ENCODE results near the gene SMYD5.

The SMYD5 gene

DNA sequence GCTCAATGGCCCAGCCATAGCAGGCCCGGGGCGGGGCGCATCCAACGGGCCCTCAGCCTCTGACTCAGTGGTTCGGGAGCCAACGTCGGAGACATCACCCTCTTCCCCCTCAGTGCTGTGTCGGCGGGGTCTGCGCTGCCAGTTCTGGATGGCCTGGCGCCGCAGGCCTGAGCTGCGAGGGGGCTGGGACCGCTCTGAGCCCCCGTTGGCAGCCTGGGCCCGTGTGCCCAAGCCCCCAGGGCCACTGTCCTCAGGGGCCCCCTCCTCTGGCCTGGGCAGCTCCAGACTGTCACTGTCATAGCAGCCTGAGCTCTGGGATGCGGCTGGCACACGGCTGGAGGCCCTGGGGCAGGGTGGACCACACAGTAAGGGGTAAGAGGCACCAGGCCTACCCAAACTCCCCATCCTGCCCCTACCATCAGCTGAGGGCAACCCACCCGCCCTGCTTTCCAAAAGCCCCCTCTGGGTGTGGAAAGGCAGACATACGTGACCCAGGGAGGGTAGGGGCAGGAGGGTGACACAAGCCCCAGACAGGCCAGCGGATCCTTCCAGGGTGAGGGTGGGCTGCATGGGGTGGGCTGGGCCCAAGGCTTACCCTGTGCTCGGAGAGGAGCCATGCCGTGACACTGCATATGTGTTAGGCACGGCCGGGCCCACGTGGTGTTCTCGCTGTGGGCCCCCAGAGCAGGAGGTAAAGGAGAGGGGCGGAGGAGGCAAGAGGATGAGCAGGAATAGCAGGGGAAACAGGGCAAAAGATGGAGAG lies 51.4 kb downstream of the SMYD5 start:
- Histone ChIP-seq H3K9me3 (ENCODE audit: control insufficient read depth, insufficient read depth, low read length) (no peaks in the 10 kb centered on the region), H3K4me1 (ENCODE audit: control insufficient read depth, insufficient read depth, low read length) (peaks cover 4% of the 10 kb centered on the region), H3K27me3 (ENCODE audit: control insufficient read depth, insufficient read depth, low read length) (peaks cover 24% of the 10 kb centered on the region), H3K36me3 (ENCODE audit: control insufficient read depth, insufficient read depth, low read length) (peaks cover 8% of the 10 kb centered on the region), H3K4me3 (ENCODE audit: low read depth, low read length) (no peak overlapping the region), H3K9ac (ENCODE audit: low read depth, low read length) (no peak overlapping the region)

DNA sequence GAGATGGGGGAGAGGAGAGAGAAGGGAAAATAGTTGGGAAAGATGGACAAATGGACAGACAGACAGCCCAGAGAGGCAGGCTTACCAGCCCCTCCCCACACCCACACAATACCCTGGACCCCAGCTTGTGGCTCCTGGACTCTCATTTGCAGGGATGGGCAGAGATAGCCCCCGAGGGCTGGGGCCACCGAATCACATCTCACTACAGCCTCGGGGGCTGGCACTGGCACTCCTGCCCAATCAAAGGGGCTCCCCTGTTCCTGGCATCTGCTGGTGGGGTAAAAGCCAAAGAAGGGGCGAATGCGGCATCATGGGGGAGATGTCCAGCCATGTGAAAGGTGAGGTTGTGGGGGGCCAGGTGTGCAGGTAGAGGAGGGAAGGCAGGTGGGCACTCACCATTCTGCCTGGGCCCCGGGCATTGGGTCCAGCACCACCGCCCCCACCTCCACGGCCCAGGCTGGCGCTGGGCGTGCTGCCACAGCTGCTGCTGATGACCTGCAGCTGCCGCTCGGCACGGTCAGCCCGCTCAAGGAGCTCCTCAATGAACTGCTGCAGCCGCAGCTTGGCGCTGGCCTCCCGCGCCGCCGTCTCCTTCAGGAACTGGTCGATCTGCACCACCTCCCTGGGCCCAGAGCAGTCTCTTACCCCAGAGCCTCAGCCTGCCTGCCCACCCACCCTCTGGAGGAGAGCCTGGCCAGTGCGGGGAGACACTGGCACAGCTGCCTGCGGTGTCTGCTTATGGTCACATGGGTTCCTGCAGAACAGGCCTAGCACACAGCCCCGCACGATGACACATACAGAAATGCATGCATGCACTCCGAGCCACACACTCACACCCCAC lies 52.2 kb downstream of the SMYD5 start:
- Histone ChIP-seq H3K27me3 (ENCODE audit: control insufficient read depth, insufficient read depth, low read length) (peaks cover 32% of the 10 kb centered on the region), H3K4me3 (ENCODE audit: low read depth, low read length) (no peak overlapping the region), H3K36me3 (ENCODE audit: control insufficient read depth, insufficient read depth, low read length) (peaks cover 11% of the 10 kb centered on the region), H3K4me1 (ENCODE audit: control insufficient read depth, insufficient read depth, low read length) (peaks cover 4% of the 10 kb centered on the region), H3K9ac (ENCODE audit: low read depth, low read length) (no peak overlapping the region), H3K9me3 (ENCODE audit: control insufficient read depth, insufficient read depth, low read length) (no peaks in the 10 kb centered on the region)

DNA sequence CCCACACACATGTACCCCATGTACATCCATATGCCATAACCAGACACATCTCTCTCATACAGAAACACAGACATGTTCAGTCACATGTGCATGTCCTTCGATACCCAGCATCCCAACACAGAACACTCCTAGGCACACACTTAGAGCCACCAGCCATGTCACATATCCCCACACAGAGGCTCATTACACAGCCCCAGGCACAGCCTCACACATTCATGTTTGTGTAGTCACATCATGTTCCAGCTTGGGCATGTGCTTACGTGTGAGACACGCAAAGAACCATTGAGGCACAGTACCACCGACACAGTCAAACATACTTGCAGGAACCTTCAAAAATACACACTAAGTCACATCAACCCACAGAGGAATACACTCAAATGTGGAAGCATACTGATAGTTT lies 53.0 kb downstream of the SMYD5 start:
- no peak overlapping the region for H3K9ac ChIP-seq (ENCODE audit: low read depth, low read length)
- peaks cover 33% of the 10 kb centered on the region for H3K27me3 ChIP-seq (ENCODE audit: control insufficient read depth, insufficient read depth, low read length)
- peaks cover 11% of the 10 kb centered on the region for H3K36me3 ChIP-seq (ENCODE audit: control insufficient read depth, insufficient read depth, low read length)

DNA sequence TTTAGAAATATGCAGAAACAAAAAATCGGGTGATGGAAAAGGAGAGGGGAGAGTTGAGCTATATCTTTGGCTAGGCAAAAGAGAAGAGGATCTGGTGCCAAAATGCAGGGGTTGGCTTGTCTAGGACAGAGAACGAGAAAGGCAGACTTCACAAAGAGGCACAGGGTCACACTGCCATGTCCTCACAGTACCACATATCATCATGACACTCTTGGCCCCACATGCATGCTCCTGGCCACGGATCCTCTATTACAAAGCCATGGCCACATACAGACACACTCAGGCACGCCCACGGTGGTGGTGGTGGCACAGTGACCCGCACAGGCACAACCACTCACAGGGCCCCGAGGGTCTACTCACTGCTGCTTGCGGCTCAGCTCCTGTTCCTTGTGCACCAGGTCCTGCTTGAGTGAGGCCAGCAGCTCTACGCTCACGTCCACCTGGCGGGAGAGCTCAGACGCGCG lies 54.4 kb downstream of the SMYD5 start:
- no peaks in the 10 kb centered on the region for H3K9me3 ChIP-seq (ENCODE audit: control insufficient read depth, insufficient read depth, low read length)
- peaks cover 11% of the 10 kb centered on the region for H3K36me3 ChIP-seq (ENCODE audit: control insufficient read depth, insufficient read depth, low read length)
- peak overlapping the region; percentile 32 for H3K9ac ChIP-seq (ENCODE audit: low read depth, low read length)
- peaks cover 33% of the 10 kb centered on the region for H3K27me3 ChIP-seq (ENCODE audit: control insufficient read depth, insufficient read depth, low read length)
- peaks cover 4% of the 10 kb centered on the region for H3K4me1 ChIP-seq (ENCODE audit: control insufficient read depth, insufficient read depth, low read length)
- H3K4me3 ChIP-seq (ENCODE audit: low read depth, low read length) = peak overlapping the region; percentile 57

More for the DNA sequence above, 53.0 kb downstream of the SMYD5 start:
- H3K4me3 ChIP-seq (ENCODE audit: low read depth, low read length) = no peak overlapping the region
- no peaks in the 10 kb centered on the region for H3K9me3 ChIP-seq (ENCODE audit: control insufficient read depth, insufficient read depth, low read length)
- H3K4me1 ChIP-seq (ENCODE audit: control insufficient read depth, insufficient read depth, low read length) = peaks cover 4% of the 10 kb centered on the region

DNA sequence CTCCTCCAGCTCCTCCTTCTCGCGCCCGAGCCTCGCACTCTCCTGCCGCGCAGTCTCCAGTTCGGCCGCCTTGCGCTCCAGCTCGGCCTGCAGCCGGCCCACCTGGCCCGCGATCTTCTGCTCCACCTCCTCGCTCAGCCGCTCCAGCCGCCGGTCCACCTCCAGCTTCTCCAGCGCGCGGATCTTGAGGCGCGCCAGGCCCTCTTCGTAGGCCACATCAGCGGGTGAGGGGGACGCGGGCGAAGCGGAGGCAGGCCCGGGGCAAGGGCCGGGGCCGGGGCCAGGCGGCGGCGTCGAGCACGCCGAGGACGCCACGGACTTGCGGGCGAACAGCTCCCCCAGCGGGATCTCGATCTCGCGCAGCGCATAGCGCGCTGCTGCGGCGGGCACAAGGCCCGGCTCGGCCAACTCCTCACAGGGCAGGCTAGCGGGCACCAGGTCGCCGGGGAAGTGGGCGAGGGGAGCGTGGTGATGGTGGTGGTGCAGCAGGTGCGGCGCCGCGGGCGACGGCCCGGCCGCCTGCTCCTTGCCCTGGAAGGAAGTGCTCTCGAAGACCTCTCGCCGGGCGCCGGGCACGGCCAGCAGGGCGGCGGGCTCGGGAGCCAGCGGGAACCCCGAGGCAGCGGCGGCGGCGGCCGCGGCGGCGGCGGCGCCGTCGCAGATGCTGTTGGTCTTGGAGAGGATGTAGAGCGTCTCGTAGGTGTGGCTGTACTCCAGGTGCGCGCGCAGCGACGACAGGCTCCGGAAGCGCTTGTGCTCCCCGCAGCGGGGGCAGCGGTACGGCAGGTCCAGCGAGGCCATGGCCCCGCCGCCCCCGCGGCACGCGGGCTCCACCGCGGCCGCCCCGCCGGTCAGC lies 55.0 kb downstream of the SMYD5 start:
- Histone ChIP-seq H3K4me1 (ENCODE audit: control insufficient read depth, insufficient read depth, low read length) (peaks cover 4% of the 10 kb centered on the region), H3K4me3 (ENCODE audit: low read depth, low read length) (peak overlapping the region; percentile 57), H3K36me3 (ENCODE audit: control insufficient read depth, insufficient read depth, low read length) (peaks cover 7% of the 10 kb centered on the region), H3K27me3 (ENCODE audit: control insufficient read depth, insufficient read depth, low read length) (peaks cover 33% of the 10 kb centered on the region), H3K9me3 (ENCODE audit: control insufficient read depth, insufficient read depth, low read length) (no peaks in the 10 kb centered on the region), H3K9ac (ENCODE audit: low read depth, low read length) (peak overlapping the region; percentile 32)

DNA sequence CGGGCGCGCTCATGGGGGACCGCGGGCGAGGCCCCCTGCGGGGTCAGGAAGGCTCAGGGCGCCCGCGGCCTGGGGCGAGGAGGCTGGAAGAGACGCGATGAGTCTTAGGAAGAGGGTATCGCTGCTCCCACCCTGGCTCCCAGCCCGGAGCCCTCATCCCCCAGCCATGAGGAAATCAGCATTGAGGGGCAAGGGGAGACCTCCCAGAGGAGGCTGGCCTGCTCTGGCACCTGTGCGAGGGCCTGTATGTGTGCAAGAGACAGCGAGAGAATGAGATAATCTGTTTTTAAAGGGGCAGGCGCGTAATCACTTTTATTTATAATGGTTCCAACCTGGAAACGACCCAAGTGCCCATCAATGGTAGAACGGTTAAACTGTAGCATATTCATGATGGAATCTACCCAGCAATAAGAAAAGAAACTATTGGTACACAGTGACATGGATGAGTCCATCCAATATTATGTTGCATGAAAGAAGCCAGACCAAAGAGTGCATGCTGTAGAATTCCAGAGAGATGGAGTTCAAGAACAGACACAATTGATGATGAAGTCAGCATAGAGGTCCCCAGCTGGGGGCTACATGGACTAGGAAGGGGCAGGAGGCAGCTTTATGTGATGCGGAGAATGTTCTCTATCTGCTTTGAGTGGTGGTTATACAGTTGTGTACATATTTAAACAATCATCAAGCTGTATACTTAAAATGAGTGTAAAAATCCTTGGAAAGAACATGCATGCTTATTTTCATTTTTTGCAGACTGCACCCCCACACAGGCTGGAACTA lies 55.8 kb downstream of the SMYD5 start:
- Histone ChIP-seq H3K4me3 (ENCODE audit: low read depth, low read length) (peak overlapping the region; percentile 57), H3K27me3 (ENCODE audit: control insufficient read depth, insufficient read depth, low read length) (peaks cover 33% of the 10 kb centered on the region), H3K36me3 (ENCODE audit: control insufficient read depth, insufficient read depth, low read length) (peaks cover 3% of the 10 kb centered on the region), H3K9me3 (ENCODE audit: control insufficient read depth, insufficient read depth, low read length) (no peaks in the 10 kb centered on the region), H3K9ac (ENCODE audit: low read depth, low read length) (no peak overlapping the region), H3K4me1 (ENCODE audit: control insufficient read depth, insufficient read depth, low read length) (peaks cover 4% of the 10 kb centered on the region)

DNA sequence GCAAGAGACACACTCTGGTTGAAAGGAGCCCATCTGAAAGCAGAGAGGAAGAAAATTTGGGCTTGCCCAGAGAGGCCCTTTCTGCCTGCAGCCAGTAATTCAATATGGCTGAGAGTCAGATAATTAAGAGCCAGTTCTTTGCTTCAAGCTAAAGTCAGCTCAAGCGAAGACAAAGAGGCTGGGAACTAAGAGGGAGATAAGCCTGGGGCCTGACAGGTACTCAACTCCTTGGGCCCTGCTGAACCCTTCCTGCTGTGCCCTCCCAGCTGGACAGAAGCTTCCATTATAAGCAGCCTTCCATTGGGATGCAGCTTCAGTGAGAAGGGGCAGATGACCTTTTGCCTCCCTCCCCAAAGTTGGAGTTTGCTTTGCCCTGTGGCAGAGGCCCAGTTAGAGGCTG lies 58.2 kb downstream of the SMYD5 start:
- peaks cover 30% of the 10 kb centered on the region for H3K27me3 ChIP-seq (ENCODE audit: control insufficient read depth, insufficient read depth, low read length)
- H3K36me3 ChIP-seq (ENCODE audit: control insufficient read depth, insufficient read depth, low read length) = peaks cover 3% of the 10 kb centered on the region
- H3K9me3 ChIP-seq (ENCODE audit: control insufficient read depth, insufficient read depth, low read length) = no peaks in the 10 kb centered on the region
- H3K4me3 ChIP-seq (ENCODE audit: low read depth, low read length) = no peak overlapping the region
- H3K4me1 ChIP-seq (ENCODE audit: control insufficient read depth, insufficient read depth, low read length) = peaks cover 4% of the 10 kb centered on the region
- no peak overlapping the region for H3K9ac ChIP-seq (ENCODE audit: low read depth, low read length)
